SK-N-SH (cell line): Measurements from ENCODE around the gene HIPK3. TPM values are rescaled to one million over a fixed set of nuclear protein-coding genes. Genes with fewer than 3 reads are reported as not detected.

ENCODE experiments used
- CTCF ChIA-PET: fragments of 300-600, 350-600 bp; formaldehyde crosslinking; extraction: SDS; loops from one replicate; lab custom pipeline; 2021; lab: Yijun Ruan, JAX
- POLR2A ChIA-PET: fragments of 350-600 bp; sonication (Branson Sonifier 250); formaldehyde crosslinking; extraction: SDS; loops from one replicate; lab custom pipeline; 2020; ENCODE audit warnings: antibody characterized with exemption, inconsistent platforms; lab: Yijun Ruan, JAX
- DNase-seq: peaks from one replicate; pipeline ENCODE4 v3.0.0; 2012
- H2AFZ ChIP-seq: fragments of 200-600 bp; sonication (generic); 2 replicates; pipeline ENCODE4 v1.8.1; 2016; ENCODE audit warnings: antibody characterized with exemption, mild to moderate bottlenecking, low read depth
- H3F3A ChIP-seq: fragments of 200-600 bp; sonication (generic); replicated peaks from 2 replicates; pipeline ENCODE3; 2016; ENCODE audit warnings: antibody characterized with exemption, mild to moderate bottlenecking; ENCODE audit not compliant: insufficient read depth
- H3K27ac ChIP-seq, 2 experiments: fragments of 200-500 bp in 1 of 2; fragments of 200-600 bp in 1 of 2; sonication (Bioruptor generic) in 1 of 2; sonication (generic), shearing (Covaris generic) in 1 of 2; 2 replicates each; pipeline versions ENCODE4 v1.5.1 to v1.6.1; 2014 to 2016; ENCODE audit warnings: low read depth in 2 of 2, inconsistent platforms in 1 of 2, low read length in 1 of 2, mild to moderate bottlenecking in 1 of 2, mixed read lengths in 1 of 2
- H3K27me3 ChIP-seq: fragments of 200-600 bp; sonication (generic), shearing (Covaris generic); 2 replicates; pipeline ENCODE4 v1.6.1; 2016; ENCODE audit warnings: mixed run types; ENCODE audit not compliant: insufficient read depth
- H3K36me3 ChIP-seq, 2 experiments: fragments of 200-500 bp in 1 of 2; fragments of 200-600 bp in 1 of 2; sonication (Bioruptor generic) in 1 of 2; sonication (generic) in 1 of 2; replicated peaks in 1 of 2; 2 replicates each; pipeline versions ENCODE3 to v1.5.1; 2014 to 2016; ENCODE audit warnings: low read length in 1 of 2, mild to moderate bottlenecking in 1 of 2; ENCODE audit not compliant: insufficient read depth in 2 of 2, control insufficient read depth in 1 of 2
- H3K4me1 ChIP-seq, 2 experiments: fragments of 200-500 bp in 1 of 2; fragments of 200-600 bp in 1 of 2; sonication (Bioruptor generic) in 1 of 2; sonication (generic), shearing (Covaris generic) in 1 of 2; 2 replicates each; pipeline versions ENCODE4 v1.5.1 to v1.6.1; 2014 to 2016; ENCODE audit warnings: low read depth in 1 of 2, low read length in 1 of 2, mixed run types in 1 of 2; ENCODE audit not compliant: insufficient read depth in 2 of 2, control insufficient read depth in 1 of 2
- H3K4me2 ChIP-seq: fragments of 200-600 bp; sonication (generic), shearing (Covaris generic); 2 replicates; pipeline ENCODE4 v1.6.1; 2017; ENCODE audit warnings: mixed run types
- H3K4me3 ChIP-seq, 2 experiments: fragments of 200-500 bp in 1 of 2; fragments of 200-600 bp in 1 of 2; sonication (Bioruptor generic) in 1 of 2; sonication (generic), shearing (Covaris generic) in 1 of 2; 2 replicates each; pipeline versions ENCODE4 v1.5.1 to v1.8.1; 2014 to 2016; ENCODE audit warnings: low read depth in 2 of 2, inconsistent platforms in 1 of 2, low read length in 1 of 2, mild to moderate bottlenecking in 1 of 2, mixed read lengths in 1 of 2, moderate library complexity in 1 of 2
- H3K79me2 ChIP-seq: fragments of 200-600 bp; sonication (generic); 2 replicates; pipeline ENCODE4 v1.8.1; 2017; ENCODE audit warnings: mild to moderate bottlenecking; ENCODE audit not compliant: insufficient read depth
- H3K9ac ChIP-seq: fragments of 200-600 bp; sonication (generic); 2 replicates; pipeline ENCODE4 v1.6.1; 2017; ENCODE audit warnings: mixed run types
- H3K9me2 ChIP-seq: fragments of 200-600 bp; sonication (generic); 2 replicates; pipeline ENCODE4 v1.6.1; 2017; ENCODE audit warnings: mixed run types
- H3K9me3 ChIP-seq: fragments of 200-600 bp; sonication (generic); 2 replicates; pipeline ENCODE4 v1.6.1; 2017; ENCODE audit warnings: mixed run types, mild to moderate bottlenecking, moderate library complexity
- H4K20me1 ChIP-seq: fragments of 200-600 bp; sonication (generic); 2 replicates; pipeline ENCODE4 v1.6.1; 2017; ENCODE audit warnings: mild to moderate bottlenecking, mixed run types; ENCODE audit not compliant: insufficient read depth
- FOSL2 ChIP-seq: IDR thresholded peaks from 2 replicates; pipeline ENCODE4 v1.4.0; 2012; ENCODE audit warnings: low read depth, mild to moderate bottlenecking, moderate library complexity, borderline replicate concordance
- GATA2 ChIP-seq: sonication (generic); formaldehyde crosslinking; IDR thresholded peaks from 2 replicates; pipeline ENCODE4 v1.5.0; 2020; ENCODE audit warnings: mild to moderate bottlenecking, missing genetic modification reagents
- JUND ChIP-seq: IDR thresholded peaks from 2 replicates; pipeline ENCODE4 v1.4.0; 2012
- RAD21 ChIP-seq: IDR thresholded peaks from 2 replicates; pipeline ENCODE4 v1.6.1; 2012; ENCODE audit warnings: mild to moderate bottlenecking, low read length
- RFX5 ChIP-seq: IDR thresholded peaks from 2 replicates; pipeline ENCODE4 v1.6.1; 2012; ENCODE audit warnings: mild to moderate bottlenecking, improper control_type of control experiment, low read length
- SMC3 ChIP-seq: IDR thresholded peaks from 2 replicates; pipeline ENCODE4 v1.6.1; 2012; ENCODE audit warnings: low read depth, low read length, improper control_type of control experiment
- TAF1 ChIP-seq: IDR thresholded peaks from 2 replicates; pipeline ENCODE4 v1.6.1; 2012; ENCODE audit warnings: low read depth, mild to moderate bottlenecking, low read length, moderate library complexity, borderline replicate concordance
- WGBS: methylation state at CpG from one replicate; pipeline ENCODE4 v1.1.6; 2017; ENCODE audit warnings: low lambda C conversion rate; 5-methylcytosine and 5-hydroxymethylcytosine counted together
- polyA plus RNA-seq, 3 experiments: library from polyadenylated mRNA; depleted of rRNA; stranded (reverse); fragments of >200 nt; gene quantifications; 2 replicates each; pipeline ENCODE4 v1.2.3, GENCODE V29; 2012
- TF ChIP-seq, protein P1 (sequence below): IDR thresholded peaks from 2 replicates; pipeline ENCODE4 v1.6.1; 2012; ENCODE audit warnings: mild to moderate bottlenecking, low read depth, low read length, moderate library complexity
- TF ChIP-seq, protein P2 (sequence below): IDR thresholded peaks from 2 replicates; pipeline ENCODE4 v1.4.0; 2012; ENCODE audit warnings: low read depth
- TF ChIP-seq, protein P3 (sequence below): fragments of 200-600 bp; sonication (generic); IDR thresholded peaks from 2 replicates; pipeline ENCODE4 v1.6.1; 2017; ENCODE audit warnings: antibody characterized with exemption, mild to moderate bottlenecking, moderate library complexity

HIPK3 gene
- polyA plus RNA-seq, 1 of the 3 experiments (the other 2 are of a cell fraction) = 5.2 TPM

DNA sequence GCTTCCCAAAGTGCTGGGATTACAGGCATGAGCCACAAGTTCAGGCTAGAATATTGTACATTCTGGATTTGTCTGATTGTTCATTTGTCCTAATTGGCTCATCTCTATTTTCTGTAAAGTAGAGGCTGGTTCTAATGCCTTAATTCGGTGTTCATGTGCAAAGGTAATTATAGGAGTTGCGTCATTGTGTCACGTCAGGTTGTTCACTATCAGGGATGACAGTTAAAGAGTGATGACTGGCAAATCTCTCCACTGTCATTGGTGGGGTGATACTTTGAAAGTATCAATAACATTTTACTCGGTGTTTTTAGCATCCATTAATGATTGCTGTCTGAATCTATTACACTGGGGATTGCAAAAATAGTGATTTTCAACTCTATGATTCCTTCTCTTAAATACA, 103.5 kb downstream of the HIPK3 start:
- ChIA-PET POLR2A (no interaction called here), CTCF (interaction anchor here (1.6 to 11.0 kb wide), 6 partner anchors 8 to 382 kb away, joined by 4 to 185 read pairs (median 13); partner anchors contain the start of gene KIAA1549L)
- Histone ChIP-seq H3K27me3 (no peaks in the 10 kb centered on the region), H3K9me3 (no peaks in the 10 kb centered on the region), H3K27ac (no peak overlapping the region), H2AFZ (no peak overlapping the region), H3K4me1 (no peaks in the 10 kb centered on the region; a peak in 2 of 4 replicates), H3K4me2 (no peak overlapping the region), H3K4me3 (no peak overlapping the region), H3K79me2 (no peaks in the 10 kb centered on the region; the same call in 1 of the 2 replicates), H3K9ac (no peak overlapping the region), H3K9me2 (no peaks in the 10 kb centered on the region), H3F3A (peaks cover 13% of the 10 kb centered on the region), H3K36me3 (peaks cover 6 to 13% of the 10 kb centered on the region in 2 experiments), H4K20me1 (no peaks in the 10 kb centered on the region)
- TF ChIP-seq RFX5 = no peak
- TF ChIP-seq, protein P1, sequence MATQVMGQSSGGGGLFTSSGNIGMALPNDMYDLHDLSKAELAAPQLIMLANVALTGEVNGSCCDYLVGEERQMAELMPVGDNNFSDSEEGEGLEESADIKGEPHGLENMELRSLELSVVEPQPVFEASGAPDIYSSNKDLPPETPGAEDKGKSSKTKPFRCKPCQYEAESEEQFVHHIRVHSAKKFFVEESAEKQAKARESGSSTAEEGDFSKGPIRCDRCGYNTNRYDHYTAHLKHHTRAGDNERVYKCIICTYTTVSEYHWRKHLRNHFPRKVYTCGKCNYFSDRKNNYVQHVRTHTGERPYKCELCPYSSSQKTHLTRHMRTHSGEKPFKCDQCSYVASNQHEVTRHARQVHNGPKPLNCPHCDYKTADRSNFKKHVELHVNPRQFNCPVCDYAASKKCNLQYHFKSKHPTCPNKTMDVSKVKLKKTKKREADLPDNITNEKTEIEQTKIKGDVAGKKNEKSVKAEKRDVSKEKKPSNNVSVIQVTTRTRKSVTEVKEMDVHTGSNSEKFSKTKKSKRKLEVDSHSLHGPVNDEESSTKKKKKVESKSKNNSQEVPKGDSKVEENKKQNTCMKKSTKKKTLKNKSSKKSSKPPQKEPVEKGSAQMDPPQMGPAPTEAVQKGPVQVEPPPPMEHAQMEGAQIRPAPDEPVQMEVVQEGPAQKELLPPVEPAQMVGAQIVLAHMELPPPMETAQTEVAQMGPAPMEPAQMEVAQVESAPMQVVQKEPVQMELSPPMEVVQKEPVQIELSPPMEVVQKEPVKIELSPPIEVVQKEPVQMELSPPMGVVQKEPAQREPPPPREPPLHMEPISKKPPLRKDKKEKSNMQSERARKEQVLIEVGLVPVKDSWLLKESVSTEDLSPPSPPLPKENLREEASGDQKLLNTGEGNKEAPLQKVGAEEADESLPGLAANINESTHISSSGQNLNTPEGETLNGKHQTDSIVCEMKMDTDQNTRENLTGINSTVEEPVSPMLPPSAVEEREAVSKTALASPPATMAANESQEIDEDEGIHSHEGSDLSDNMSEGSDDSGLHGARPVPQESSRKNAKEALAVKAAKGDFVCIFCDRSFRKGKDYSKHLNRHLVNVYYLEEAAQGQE = no peak
- no peak for TF ChIP-seq FOSL2
- TF ChIP-seq RAD21 = no peak
- DNase-seq = no peak
- WGBS = 85% methylated on average over 4 of the region's 4 CpGs

DNA sequence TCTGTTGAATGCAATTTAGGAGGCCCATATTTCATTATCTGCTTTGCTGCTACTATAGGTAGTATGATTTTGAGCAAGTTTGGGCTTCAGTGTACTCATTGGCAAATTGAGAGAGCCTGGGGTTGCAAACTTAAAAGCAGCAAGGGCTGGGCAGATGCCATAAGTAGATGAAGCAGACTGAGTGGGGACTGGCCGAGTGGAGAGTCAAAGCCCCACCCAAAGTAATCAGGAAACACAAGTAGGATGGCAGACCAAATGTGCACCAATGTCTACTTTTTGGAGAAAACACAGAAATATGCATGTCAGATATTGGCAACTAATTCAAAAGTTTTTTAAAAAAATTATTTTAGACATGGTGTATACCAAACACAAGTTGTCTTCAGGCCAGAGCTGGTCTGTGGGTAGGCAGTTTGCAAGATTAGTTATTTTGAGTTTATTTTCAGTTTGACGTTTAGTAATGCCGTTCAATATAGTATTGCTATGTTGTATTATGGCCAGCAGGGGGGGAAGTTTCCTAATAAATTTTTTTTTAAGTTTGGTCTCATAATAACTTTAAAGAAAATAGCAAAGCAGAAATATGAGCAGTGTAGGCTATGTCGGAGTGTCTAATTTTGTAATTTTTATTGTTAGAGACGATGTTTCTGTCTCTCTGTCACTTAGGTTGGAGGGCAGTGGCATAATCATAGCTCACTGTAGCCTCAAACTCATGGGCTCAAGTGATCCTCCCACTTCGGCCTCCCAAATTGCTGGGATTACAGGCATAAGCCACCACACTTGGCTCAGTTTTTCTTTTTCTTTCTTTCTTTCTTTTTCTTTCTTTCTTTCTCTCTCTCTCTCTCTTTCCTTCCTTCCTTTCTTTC, 105.1 kb downstream of the HIPK3 start:
- Histone ChIP-seq H3K79me2 (no peaks in the 10 kb centered on the region), H4K20me1 (no peaks in the 10 kb centered on the region), H3K27me3 (no peaks in the 10 kb centered on the region), H3K4me3 (no peak overlapping the region; a peak in 1 of 4 replicates), H3K36me3 (no peaks in the 10 kb centered on the region), H3K4me2 (peak overlapping the region; percentile 9; the same call in 1 of the 2 replicates), H3F3A (peaks cover 21% of the 10 kb centered on the region), H3K9me3 (no peaks in the 10 kb centered on the region), H3K9ac (no peak overlapping the region), H3K4me1 (no peaks in the 10 kb centered on the region; a peak in 2 of 4 replicates), H2AFZ (peak overlapping the region; percentile 31; the same call in 1 of the 2 replicates), H3K27ac (0 out of 4 replicates have a peak overlapping the region, but pooled peaks of 1 of the 2 experiments have one; percentile 25)
- POLR2A ChIA-PET = no interaction called here
- CTCF ChIA-PET = interaction anchor here (0.8 to 11.0 kb wide), 12 partner anchors 10 to 380 kb away, joined by 3 to 185 read pairs (median 10); no protein-coding TSS in a partner anchor
- WGBS = 20% methylated on average over 6 of the region's 6 CpGs
- DNase-seq = no peak
- no peak for TF ChIP-seq GATA2
- TF ChIP-seq, protein P2, sequence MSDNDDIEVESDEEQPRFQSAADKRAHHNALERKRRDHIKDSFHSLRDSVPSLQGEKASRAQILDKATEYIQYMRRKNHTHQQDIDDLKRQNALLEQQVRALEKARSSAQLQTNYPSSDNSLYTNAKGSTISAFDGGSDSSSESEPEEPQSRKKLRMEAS = no peak
- peak; percentile 79 for TF ChIP-seq RAD21
- peak; percentile 68 for TF ChIP-seq SMC3
- TF ChIP-seq JUND = no peak
- TF ChIP-seq, protein P3, sequence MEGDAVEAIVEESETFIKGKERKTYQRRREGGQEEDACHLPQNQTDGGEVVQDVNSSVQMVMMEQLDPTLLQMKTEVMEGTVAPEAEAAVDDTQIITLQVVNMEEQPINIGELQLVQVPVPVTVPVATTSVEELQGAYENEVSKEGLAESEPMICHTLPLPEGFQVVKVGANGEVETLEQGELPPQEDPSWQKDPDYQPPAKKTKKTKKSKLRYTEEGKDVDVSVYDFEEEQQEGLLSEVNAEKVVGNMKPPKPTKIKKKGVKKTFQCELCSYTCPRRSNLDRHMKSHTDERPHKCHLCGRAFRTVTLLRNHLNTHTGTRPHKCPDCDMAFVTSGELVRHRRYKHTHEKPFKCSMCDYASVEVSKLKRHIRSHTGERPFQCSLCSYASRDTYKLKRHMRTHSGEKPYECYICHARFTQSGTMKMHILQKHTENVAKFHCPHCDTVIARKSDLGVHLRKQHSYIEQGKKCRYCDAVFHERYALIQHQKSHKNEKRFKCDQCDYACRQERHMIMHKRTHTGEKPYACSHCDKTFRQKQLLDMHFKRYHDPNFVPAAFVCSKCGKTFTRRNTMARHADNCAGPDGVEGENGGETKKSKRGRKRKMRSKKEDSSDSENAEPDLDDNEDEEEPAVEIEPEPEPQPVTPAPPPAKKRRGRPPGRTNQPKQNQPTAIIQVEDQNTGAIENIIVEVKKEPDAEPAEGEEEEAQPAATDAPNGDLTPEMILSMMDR = peak; percentile 75
- no peak for TF ChIP-seq TAF1
- TF ChIP-seq, all 33 proteins: peak for 3
- no peaks in the 10 kb centered on the region for H3K9me2 ChIP-seq
